ENCODE data around the gene PSPC1. TPM values are rescaled to one million over a fixed set of nuclear protein-coding genes. Genes with fewer than 3 reads are reported as not detected.
"Not testable (repeated sequence)": the region's sequence is repeated elsewhere in the genome, so short reads cannot be mapped to it uniquely, and the experiment has no call there.

PSPC1 gene
- polyA plus RNA-seq, 1 donor from 2014 or later = 166 TPM

- Histone ChIP-seq H3K79me2 (replicated peaks; ENCODE audit: insufficient read depth, low read length) (peaks cover 12% of the 10 kb centered on the region), H3K27me3 (ENCODE audit: insufficient read depth, low read depth, low read length) (no peaks in the 10 kb centered on the region), H3F3A (ENCODE audit: insufficient read depth, low read length, poor library complexity, severe bottlenecking) (no peaks in the 10 kb centered on the region), H3K27ac (ENCODE audit: low read length) (no peak overlapping the region), H3K9me2 (ENCODE audit: insufficient read depth, low read length) (no peaks in the 10 kb centered on the region), H3K36me3 (ENCODE audit: insufficient read depth, low read length) (no peaks in the 10 kb centered on the region), H4K20me1 (ENCODE audit: insufficient read depth) (no peaks in the 10 kb centered on the region), H3K9ac (ENCODE audit: low read length) (no peak overlapping the region), H3K9me3 (ENCODE audit: low read length) (no peaks in the 10 kb centered on the region), H2AFZ (ENCODE audit: low read depth, low read length) (no peak overlapping the region), H3K4me2 (ENCODE audit: low read length) (no peak overlapping the region), H3K4me3 (ENCODE audit: low read length) (no peak overlapping the region)
- no peak for TF ChIP-seq MXI1 (conservative IDR thresholded peaks at IDR 0.05; ENCODE audit: poor library complexity, severe bottlenecking)
Observed at GRCh38 chr13:19720039-19720438, 62.7 kb downstream of the PSPC1 start.

- Histone ChIP-seq H3K4me2 (ENCODE audit: low read length) (no peak overlapping the region), H3K9ac (ENCODE audit: low read length) (no peak overlapping the region), H3K36me3 (ENCODE audit: insufficient read depth, low read length) (no peaks in the 10 kb centered on the region), H2AFZ (ENCODE audit: low read depth, low read length) (no peak overlapping the region), H3F3A (ENCODE audit: insufficient read depth, low read length, poor library complexity, severe bottlenecking) (no peaks in the 10 kb centered on the region), H3K9me2 (ENCODE audit: insufficient read depth, low read length) (no peaks in the 10 kb centered on the region), H3K27me3 (ENCODE audit: insufficient read depth, low read depth, low read length) (no peaks in the 10 kb centered on the region), H3K79me2 (replicated peaks; ENCODE audit: insufficient read depth, low read length) (peaks cover 12% of the 10 kb centered on the region), H3K4me3 (ENCODE audit: low read length) (no peak overlapping the region), H4K20me1 (ENCODE audit: insufficient read depth) (no peaks in the 10 kb centered on the region), H3K9me3 (ENCODE audit: low read length) (no peaks in the 10 kb centered on the region), H3K27ac (ENCODE audit: low read length) (no peak overlapping the region)
- TF ChIP-seq POLR2AphosphoS5 (IDR thresholded peaks at IDR 0.05) (no peak), RAD21 (conservative IDR thresholded peaks at IDR 0.05) (no peak), EP300 (conservative IDR thresholded peaks at IDR 0.05; ENCODE audit: poor library complexity, severe bottlenecking) (no peak), MXI1 (conservative IDR thresholded peaks at IDR 0.05; ENCODE audit: poor library complexity, severe bottlenecking) (no peak), EZH2 (IDR thresholded peaks at IDR 0.05; ENCODE audit: borderline replicate concordance, insufficient read depth, low read length, poor library complexity, severe bottlenecking) (no peak), TAF1 (IDR thresholded peaks at IDR 0.05; ENCODE audit: low read depth) (no peak), REST (IDR thresholded peaks at IDR 0.05; ENCODE audit: borderline replicate concordance) (no peak), CTCF (IDR thresholded peaks at IDR 0.05; ENCODE audit: poor library complexity, severe bottlenecking) (no peak), SMC3 (conservative IDR thresholded peaks at IDR 0.05; ENCODE audit: poor library complexity) (no peak)
Observed at GRCh38 chr13:19713186-19713965, 69.4 kb downstream of the PSPC1 start.

- not testable (repeated sequence) for H3K36me3 ChIP-seq (ENCODE audit: insufficient read depth, low read length); H3K27ac ChIP-seq (ENCODE audit: low read length); H3K9ac ChIP-seq (ENCODE audit: low read length); H3K79me2 ChIP-seq (replicated peaks; ENCODE audit: insufficient read depth, low read length); H2AFZ ChIP-seq (ENCODE audit: low read depth, low read length); H3K4me2 ChIP-seq (ENCODE audit: low read length); H3K9me3 ChIP-seq (ENCODE audit: low read length); H3K27me3 ChIP-seq (ENCODE audit: insufficient read depth, low read depth, low read length); H4K20me1 ChIP-seq (ENCODE audit: insufficient read depth); H3K9me2 ChIP-seq (ENCODE audit: insufficient read depth, low read length); H3F3A ChIP-seq (ENCODE audit: insufficient read depth, low read length, poor library complexity, severe bottlenecking); H3K4me3 ChIP-seq (ENCODE audit: low read length)
Observed at GRCh38 chr13:19709782-19710181, 73.0 kb downstream of the PSPC1 start.

- not testable (repeated sequence) for H3K4me3 ChIP-seq (ENCODE audit: low read length)
Observed at GRCh38 chr13:19709039-19709438, 73.7 kb downstream of the PSPC1 start.

GRCh38 chr13:19704256-19704655 lies 78.5 kb downstream of the PSPC1 start:
- not testable (repeated sequence) for H3F3A ChIP-seq (ENCODE audit: insufficient read depth, low read length, poor library complexity, severe bottlenecking); H3K9ac ChIP-seq (ENCODE audit: low read length); H3K9me3 ChIP-seq (ENCODE audit: low read length); H3K27me3 ChIP-seq (ENCODE audit: insufficient read depth, low read depth, low read length); H3K36me3 ChIP-seq (ENCODE audit: insufficient read depth, low read length); H3K27ac ChIP-seq (ENCODE audit: low read length); H2AFZ ChIP-seq (ENCODE audit: low read depth, low read length); H3K9me2 ChIP-seq (ENCODE audit: insufficient read depth, low read length); H3K4me2 ChIP-seq (ENCODE audit: low read length); H4K20me1 ChIP-seq (ENCODE audit: insufficient read depth); H3K4me3 ChIP-seq (ENCODE audit: low read length); H3K79me2 ChIP-seq (replicated peaks; ENCODE audit: insufficient read depth, low read length)

More at GRCh38 chr13:19709039-19709438, 73.7 kb downstream of the PSPC1 start:
- H3F3A ChIP-seq (ENCODE audit: insufficient read depth, low read length, poor library complexity, severe bottlenecking); H3K9me2 ChIP-seq (ENCODE audit: insufficient read depth, low read length); H4K20me1 ChIP-seq (ENCODE audit: insufficient read depth); H2AFZ ChIP-seq (ENCODE audit: low read depth, low read length); H3K79me2 ChIP-seq (replicated peaks; ENCODE audit: insufficient read depth, low read length); H3K4me2 ChIP-seq (ENCODE audit: low read length); H3K27ac ChIP-seq (ENCODE audit: low read length); H3K9ac ChIP-seq (ENCODE audit: low read length); H3K9me3 ChIP-seq (ENCODE audit: low read length); H3K27me3 ChIP-seq (ENCODE audit: insufficient read depth, low read depth, low read length); H3K36me3 ChIP-seq (ENCODE audit: insufficient read depth, low read length): not testable (repeated sequence)
